Skeletal muscle tissue (tissue), 4 donors: ENCODE data around the gene FOS. TPM values are rescaled to one million over a fixed set of nuclear protein-coding genes. Genes with fewer than 3 reads are reported as not detected.
A peak's percentile ranks its signal among the peaks of the same experiment; 100 is the strongest.

Experiments
- H3K27ac ChIP-seq: one replicate; pipeline ENCODE4 v1.7.0; 2013; ENCODE audit warnings: mild to moderate bottlenecking, low read depth, low read length, inconsistent platforms
- H3K27me3 ChIP-seq, 3 donors: one replicate each; pipeline ENCODE4 v1.7.0; 2013; ENCODE audit warnings: low read length in 3 of 3; ENCODE audit not compliant: control insufficient read depth in 3 of 3, insufficient read depth in 3 of 3
- H3K36me3 ChIP-seq, 3 donors: one replicate each; pipeline ENCODE4 v1.7.0; 2013; ENCODE audit warnings: low read length in 3 of 3; ENCODE audit not compliant: control insufficient read depth in 3 of 3, insufficient read depth in 3 of 3
- H3K4me1 ChIP-seq, 3 donors: one replicate each; pipeline ENCODE4 v1.7.0; 2013; ENCODE audit warnings: low read length in 3 of 3, mild to moderate bottlenecking in 3 of 3; ENCODE audit not compliant: control insufficient read depth in 3 of 3, insufficient read depth in 3 of 3
- H3K4me3 ChIP-seq, 3 donors: one replicate each; pipeline ENCODE4 v1.7.0; 2013; ENCODE audit warnings: low read length in 3 of 3
- H3K9ac ChIP-seq, 3 donors: one replicate each; pipeline ENCODE4 v1.7.0; 2013; ENCODE audit warnings: low read length in 3 of 3, mild to moderate bottlenecking in 3 of 3, moderate library complexity in 2 of 3, low read depth in 1 of 3
- H3K9me3 ChIP-seq, 3 donors: one replicate each; pipeline ENCODE4 v1.7.0; 2013; ENCODE audit warnings: low read length in 3 of 3; ENCODE audit not compliant: control insufficient read depth in 3 of 3
- total RNA-seq: library from RNA; depleted of rRNA; stranded (reverse); fragments of >200 nt; gene quantifications from one replicate; pipeline ENCODE4 v1.2.3, GENCODE V29; 2014
- donor health status: Osteomylitis.

FOS gene
- total RNA-seq, 1 donor from 2014 or later, result 134 TPM

GRCh38 chr14:75261820-75262219, 16.8 kb upstream of the FOS start:
- Histone ChIP-seq H3K4me3 (no peak overlapping the region), H3K27ac (no peak overlapping the region), H3K9me3 (no peaks in the 10 kb centered on the region), H3K9ac (no peak overlapping the region), H3K27me3 (no peaks in the 10 kb centered on the region), H3K4me1 (peaks cover 17 to 22% (median 21%) of the 10 kb centered on the region in 3 donors), H3K36me3 (no peaks in the 10 kb centered on the region)

- H3K27me3 ChIP-seq, result no peaks in the 10 kb centered on the region
Observed at GRCh38 chr14:75262641-75263040, 16.0 kb upstream of the FOS start.

GRCh38 chr14:75264036-75264435, 14.6 kb upstream of the FOS start:
- no peak overlapping the region for H3K9ac ChIP-seq
- H3K4me3 ChIP-seq, result no peak overlapping the region
- no peaks in the 10 kb centered on the region for H3K9me3 ChIP-seq
- peaks cover 5 to 12% (median 9%) of the 10 kb centered on the region in 3 donors for H3K4me1 ChIP-seq
- H3K27ac ChIP-seq, result no peak overlapping the region
- H3K36me3 ChIP-seq, result no peaks in the 10 kb centered on the region
- no peaks in the 10 kb centered on the region for H3K27me3 ChIP-seq

More at GRCh38 chr14:75262641-75263040, 16.0 kb upstream of the FOS start:
- Histone ChIP-seq H3K4me1 (peaks cover 13 to 20% (median 14%) of the 10 kb centered on the region in 3 donors), H3K9ac (no peak overlapping the region), H3K36me3 (no peaks in the 10 kb centered on the region), H3K4me3 (no peak overlapping the region), H3K9me3 (no peaks in the 10 kb centered on the region), H3K27ac (no peak overlapping the region)

GRCh38 chr14:75267141-75267721, 11.4 kb upstream of the FOS start:
- Histone ChIP-seq H3K27ac (peak overlapping the region; percentile 67), H3K9ac (no peak overlapping the region), H3K4me3 (no peak overlapping the region), H3K9me3 (no peaks in the 10 kb centered on the region), H3K4me1 (peaks cover 0 to 3% (median 3%) of the 10 kb centered on the region in 3 donors), H3K36me3 (no peaks in the 10 kb centered on the region), H3K27me3 (no peaks in the 10 kb centered on the region)

GRCh38 chr14:75268633-75269550, 9.7 kb upstream of the FOS start:
- Histone ChIP-seq H3K27me3 (no peaks in the 10 kb centered on the region), H3K36me3 (no peaks in the 10 kb centered on the region), H3K4me3 (no peak overlapping the region), H3K9ac (no peak overlapping the region), H3K4me1 (peaks cover 6 to 11% (median 8%) of the 10 kb centered on the region in 3 donors), H3K27ac (no peak overlapping the region), H3K9me3 (no peaks in the 10 kb centered on the region)

GRCh38 chr14:75271514-75271913, 7.1 kb upstream of the FOS start:
- H3K4me1 ChIP-seq, result peaks cover 11 to 29% (median 14%) of the 10 kb centered on the region in 3 donors
- no peaks in the 10 kb centered on the region for H3K36me3 ChIP-seq

GRCh38 chr14:75273272-75274049, 5.2 kb upstream of the FOS start:
- Histone ChIP-seq H3K9ac (peak overlapping the region in 2 of 3 donors; percentile 3 to 45), H3K4me3 (no peak overlapping the region), H3K9me3 (no peaks in the 10 kb centered on the region), H3K36me3 (no peaks in the 10 kb centered on the region), H3K27ac (no peak overlapping the region), H3K27me3 (no peaks in the 10 kb centered on the region), H3K4me1 (peaks cover 18 to 37% (median 21%) of the 10 kb centered on the region in 3 donors)

More at GRCh38 chr14:75271514-75271913, 7.1 kb upstream of the FOS start:
- no peaks in the 10 kb centered on the region for H3K9me3 ChIP-seq
- H3K27ac ChIP-seq, result no peak overlapping the region
- no peak overlapping the region for H3K4me3 ChIP-seq
- H3K27me3 ChIP-seq, result no peaks in the 10 kb centered on the region
- H3K9ac ChIP-seq, result no peak overlapping the region

GRCh38 chr14:75274050-75274898, 4.4 kb upstream of the FOS start:
- H3K27ac ChIP-seq, result peak overlapping the region; percentile 58
- peaks cover 18 to 41% (median 27%) of the 10 kb centered on the region in 3 donors for H3K4me1 ChIP-seq
- H3K9ac ChIP-seq, result peak overlapping the region in 1 of 3 donors; percentile 3
- no peaks in the 10 kb centered on the region for H3K9me3 ChIP-seq
- H3K27me3 ChIP-seq, result no peaks in the 10 kb centered on the region
- H3K36me3 ChIP-seq, result peaks cover 0 to 2% (median 1%) of the 10 kb centered on the region in 3 donors
- H3K4me3 ChIP-seq, result no peak overlapping the region

GRCh38 chr14:75274899-75275569, 3.6 kb upstream of the FOS start:
- Histone ChIP-seq H3K4me1 (peaks cover 23 to 47% (median 35%) of the 10 kb centered on the region in 3 donors), H3K9me3 (no peaks in the 10 kb centered on the region), H3K4me3 (no peak overlapping the region), H3K9ac (no peak overlapping the region), H3K27me3 (no peaks in the 10 kb centered on the region), H3K27ac (peak overlapping the region; percentile 100), H3K36me3 (peaks cover 4 to 10% (median 6%) of the 10 kb centered on the region in 3 donors)
